Nephron (organoid): ENCODE data around the gene SAMD5.

ENCODE experiments used
- H3K27ac Mint-ChIP-seq, 3 experiments: 2 replicates each; pipeline ENCODE4 v1.8.0; 2020; ENCODE audit warnings: mixed read lengths in 3 of 3, mild to moderate bottlenecking in 2 of 3, moderate library complexity in 1 of 3
- H3K27me3 Mint-ChIP-seq: 2 replicates; pipeline ENCODE4 v1.8.0; 2021; ENCODE audit warnings: low read depth, mild to moderate bottlenecking, moderate library complexity, mixed read lengths
- H3K36me3 Mint-ChIP-seq: 2 replicates; pipeline ENCODE4 v1.8.0; 2020; ENCODE audit warnings: low read depth, mixed read lengths
- H3K4me1 Mint-ChIP-seq: 2 replicates; pipeline ENCODE4 v1.8.0; 2020; ENCODE audit warnings: mixed read lengths
- H3K4me3 Mint-ChIP-seq, 3 experiments: 2 replicates each; pipeline ENCODE4 v1.8.0; 2020; ENCODE audit warnings: mild to moderate bottlenecking in 3 of 3, mixed read lengths in 3 of 3, moderate library complexity in 2 of 3
- H3K9me3 Mint-ChIP-seq: 2 replicates; pipeline ENCODE4 v1.8.0; 2020; ENCODE audit warnings: mixed read lengths
- TF ChIP-seq, protein P1 (sequence below), 3 experiments: fragments of 200-600 bp; sonication (generic); IDR thresholded peaks; one replicate each; pipeline ENCODE4 v1.5.0; 2021; ENCODE audit warnings: antibody characterized with exemption in 3 of 3; ENCODE audit not compliant: unreplicated experiment in 3 of 3

SAMD5 gene

DNA sequence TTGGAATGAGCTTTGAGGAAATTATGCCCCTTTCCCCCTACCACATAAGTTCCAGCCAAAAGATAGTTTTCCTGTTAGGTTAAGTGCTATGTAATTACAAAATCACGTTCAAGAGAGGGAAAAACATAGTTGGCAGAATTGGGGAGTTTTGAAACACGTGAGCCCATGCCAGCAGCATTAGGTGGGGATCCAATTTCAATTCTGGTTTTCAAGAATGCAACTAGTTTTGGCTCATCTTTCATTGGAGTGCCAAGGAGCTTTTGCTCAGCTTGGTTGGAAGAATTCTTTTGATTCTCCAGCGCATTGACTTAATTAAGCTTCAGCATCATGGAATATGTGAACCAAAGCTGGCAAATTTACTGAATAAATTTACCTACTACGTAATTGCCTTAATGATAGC lies 95.9 kb downstream of the SAMD5 start:
- Mint-ChIP-seq H3K36me3 (no peaks in the 10 kb centered on the region), H3K27me3 (no peaks in the 10 kb centered on the region), H3K4me1 (no peaks in the 10 kb centered on the region), H3K4me3 (no peak overlapping the region), H3K27ac (no peak overlapping the region), H3K9me3 (no peaks in the 10 kb centered on the region)
- TF ChIP-seq, protein P1, sequence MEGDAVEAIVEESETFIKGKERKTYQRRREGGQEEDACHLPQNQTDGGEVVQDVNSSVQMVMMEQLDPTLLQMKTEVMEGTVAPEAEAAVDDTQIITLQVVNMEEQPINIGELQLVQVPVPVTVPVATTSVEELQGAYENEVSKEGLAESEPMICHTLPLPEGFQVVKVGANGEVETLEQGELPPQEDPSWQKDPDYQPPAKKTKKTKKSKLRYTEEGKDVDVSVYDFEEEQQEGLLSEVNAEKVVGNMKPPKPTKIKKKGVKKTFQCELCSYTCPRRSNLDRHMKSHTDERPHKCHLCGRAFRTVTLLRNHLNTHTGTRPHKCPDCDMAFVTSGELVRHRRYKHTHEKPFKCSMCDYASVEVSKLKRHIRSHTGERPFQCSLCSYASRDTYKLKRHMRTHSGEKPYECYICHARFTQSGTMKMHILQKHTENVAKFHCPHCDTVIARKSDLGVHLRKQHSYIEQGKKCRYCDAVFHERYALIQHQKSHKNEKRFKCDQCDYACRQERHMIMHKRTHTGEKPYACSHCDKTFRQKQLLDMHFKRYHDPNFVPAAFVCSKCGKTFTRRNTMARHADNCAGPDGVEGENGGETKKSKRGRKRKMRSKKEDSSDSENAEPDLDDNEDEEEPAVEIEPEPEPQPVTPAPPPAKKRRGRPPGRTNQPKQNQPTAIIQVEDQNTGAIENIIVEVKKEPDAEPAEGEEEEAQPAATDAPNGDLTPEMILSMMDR (IDR thresholded peaks at IDR 0.05; ENCODE audit: unreplicated experiment in 3 of 3) = no peak

DNA sequence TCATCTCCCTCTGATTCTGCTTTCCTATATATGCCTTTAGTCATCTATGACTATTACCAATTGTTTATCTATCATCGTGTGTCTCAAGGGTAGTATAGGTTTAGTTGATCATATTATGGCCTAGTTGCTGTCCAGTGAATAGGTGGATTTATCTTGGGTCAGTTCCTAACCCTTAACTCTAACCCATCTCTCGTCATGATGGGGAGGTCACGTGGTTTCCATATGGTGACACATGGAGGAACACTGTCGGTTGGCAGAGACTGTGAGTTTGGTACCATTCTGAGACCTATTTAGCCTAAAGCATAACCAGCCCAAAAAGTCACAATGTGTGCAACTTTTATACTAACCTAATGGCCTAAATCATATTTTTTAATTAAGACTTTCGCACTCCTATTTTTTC lies 103.5 kb downstream of the SAMD5 start:
- no peaks in the 10 kb centered on the region for H3K27me3 Mint-ChIP-seq

DNA sequence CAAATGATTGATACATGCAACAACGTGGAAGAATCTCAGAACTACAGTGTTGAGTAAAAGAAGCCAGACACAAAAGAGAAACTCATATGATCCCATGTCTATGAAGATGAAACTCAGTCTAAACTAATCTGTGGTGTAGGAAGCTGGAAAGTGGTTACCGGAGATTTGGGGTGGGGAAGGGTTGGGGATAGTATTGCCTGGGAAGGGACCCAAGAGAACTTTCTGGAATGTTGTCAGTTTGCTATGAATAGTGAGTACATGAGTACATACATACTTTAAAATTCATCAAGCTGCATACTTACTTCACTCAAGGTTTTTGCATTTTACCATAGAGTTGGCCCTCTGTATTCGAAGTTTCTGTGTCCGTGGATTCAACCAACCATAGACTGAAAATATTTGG lies 106.0 kb downstream of the SAMD5 start:
- TF ChIP-seq, protein P1 (IDR thresholded peaks at IDR 0.05; ENCODE audit: unreplicated experiment in 3 of 3) = no peak
- H3K4me1 Mint-ChIP-seq = no peaks in the 10 kb centered on the region
- no peaks in the 10 kb centered on the region for H3K27me3 Mint-ChIP-seq
- no peaks in the 10 kb centered on the region for H3K36me3 Mint-ChIP-seq
- no peaks in the 10 kb centered on the region for H3K9me3 Mint-ChIP-seq
- H3K27ac Mint-ChIP-seq = no peak overlapping the region
- H3K4me3 Mint-ChIP-seq = no peak overlapping the region

More for the DNA sequence above, 103.5 kb downstream of the SAMD5 start:
- H3K4me1 Mint-ChIP-seq = no peaks in the 10 kb centered on the region
- H3K9me3 Mint-ChIP-seq = no peaks in the 10 kb centered on the region
- H3K27ac Mint-ChIP-seq = no peak overlapping the region
- H3K36me3 Mint-ChIP-seq = no peaks in the 10 kb centered on the region
- TF ChIP-seq, protein P1 (IDR thresholded peaks at IDR 0.05; ENCODE audit: unreplicated experiment in 3 of 3) = no peak
- no peak overlapping the region for H3K4me3 Mint-ChIP-seq

DNA sequence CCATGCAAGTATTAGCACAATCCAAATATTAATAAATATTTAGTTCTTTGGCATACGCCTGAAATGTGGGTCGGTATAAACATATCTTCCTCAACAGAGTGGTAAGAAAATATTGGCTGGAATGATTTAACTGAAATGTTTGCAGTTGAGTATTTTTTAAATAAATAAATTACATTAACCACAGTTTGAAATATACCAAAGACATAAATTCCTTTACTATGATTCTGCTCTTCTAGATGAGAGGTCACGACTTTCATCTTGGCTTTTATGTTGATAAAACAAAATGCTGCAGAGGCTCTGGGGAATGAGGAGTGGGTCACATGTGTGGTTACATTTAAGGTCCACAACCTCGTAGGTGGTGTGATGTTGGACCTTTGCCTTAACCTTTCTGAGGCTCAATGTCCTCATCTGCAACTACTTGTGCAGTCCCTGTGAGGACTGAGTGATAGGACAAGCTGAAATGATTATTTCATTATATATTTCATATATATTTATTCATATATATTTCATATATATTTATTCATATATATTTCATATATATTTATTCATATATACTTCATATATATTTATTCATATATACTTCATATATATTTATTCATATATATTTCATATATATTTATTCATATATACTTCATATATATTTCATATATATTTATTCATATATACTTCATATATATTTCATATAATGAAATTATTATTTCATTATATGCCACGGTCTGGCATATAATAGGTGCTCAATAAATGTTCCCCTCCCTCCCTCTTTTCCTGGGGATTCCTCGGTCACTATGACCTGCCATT lies 107.4 kb downstream of the SAMD5 start:
- Mint-ChIP-seq H3K27ac (no peak overlapping the region), H3K36me3 (no peaks in the 10 kb centered on the region), H3K9me3 (no peaks in the 10 kb centered on the region), H3K4me1 (no peaks in the 10 kb centered on the region), H3K4me3 (no peak overlapping the region), H3K27me3 (no peaks in the 10 kb centered on the region)
- TF ChIP-seq, protein P1 (IDR thresholded peaks at IDR 0.05; ENCODE audit: unreplicated experiment in 3 of 3) = no peak

DNA sequence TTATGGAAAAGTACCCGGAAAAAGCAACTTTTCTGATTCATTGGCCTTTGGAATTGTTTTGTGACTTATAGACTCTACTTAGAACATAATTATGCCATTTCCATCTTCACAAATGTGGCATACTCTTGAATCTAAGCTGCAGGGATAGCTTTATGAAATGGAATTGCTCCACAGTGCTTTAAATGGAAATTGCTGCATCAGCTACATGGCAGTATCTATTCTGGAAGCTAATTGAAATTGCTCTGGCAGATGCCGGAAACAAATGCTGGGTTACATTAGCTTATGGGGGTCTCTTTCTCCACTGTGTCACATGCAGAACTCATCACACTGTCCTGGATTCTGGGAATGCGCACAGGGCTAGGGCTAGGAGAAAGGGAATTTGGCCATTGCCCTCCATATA lies 108.9 kb downstream of the SAMD5 start:
- no peaks in the 10 kb centered on the region for H3K27me3 Mint-ChIP-seq
- no peak overlapping the region for H3K4me3 Mint-ChIP-seq
- no peak overlapping the region for H3K27ac Mint-ChIP-seq
- H3K36me3 Mint-ChIP-seq = no peaks in the 10 kb centered on the region
- H3K4me1 Mint-ChIP-seq = no peaks in the 10 kb centered on the region
- no peaks in the 10 kb centered on the region for H3K9me3 Mint-ChIP-seq
- TF ChIP-seq, protein P1 (IDR thresholded peaks at IDR 0.05; ENCODE audit: unreplicated experiment in 3 of 3) = no peak

DNA sequence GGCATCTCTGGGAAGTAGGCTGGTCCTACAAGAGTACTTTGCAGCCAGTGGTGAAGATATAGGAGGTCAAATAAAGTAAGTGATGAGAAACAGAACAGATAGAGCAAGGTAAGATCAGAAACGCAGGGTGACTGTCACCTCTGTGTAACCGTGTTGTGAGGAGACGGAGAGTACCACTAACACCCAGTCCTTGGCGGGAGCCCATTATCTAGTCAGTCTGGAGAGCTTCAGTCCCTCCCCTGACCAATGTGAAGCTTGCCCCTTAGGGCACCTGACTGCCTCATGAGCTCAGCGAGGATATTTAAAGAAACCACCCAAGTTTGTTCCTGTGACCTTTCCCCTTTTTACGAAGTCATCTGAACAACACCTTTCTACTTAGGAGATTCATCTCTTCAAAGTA lies 110.0 kb downstream of the SAMD5 start:
- no peaks in the 10 kb centered on the region for H3K27me3 Mint-ChIP-seq
- no peak overlapping the region for H3K27ac Mint-ChIP-seq
- TF ChIP-seq, protein P1 (IDR thresholded peaks at IDR 0.05; ENCODE audit: unreplicated experiment in 3 of 3) = no peak
- H3K9me3 Mint-ChIP-seq = peaks cover 2% of the 10 kb centered on the region
- no peaks in the 10 kb centered on the region for H3K4me1 Mint-ChIP-seq
- H3K36me3 Mint-ChIP-seq = no peaks in the 10 kb centered on the region
- H3K4me3 Mint-ChIP-seq = no peak overlapping the region
